ENCODE data around the gene FYN. TPM values are rescaled to one million over a fixed set of nuclear protein-coding genes. Genes with fewer than 3 reads are reported as not detected.

The FYN gene
- total and polyA plus RNA-seq, 9 of the 15 experiments (the other 6 are each of a cell fraction or from before 2014, with no cell fraction given) = 2.9 to 22.1 (median 11.4) TPM

GRCh38 chr6:111625099-111625416 lies 248.2 kb downstream of the FYN start:
- Histone ChIP-seq H3K27ac (ENCODE audit: extremely low read depth, low read depth, low read length) (no peak overlapping the region), H3K4me3 (no peak overlapping the region), H3K4me2 (ENCODE audit: insufficient read depth, low read length) (no peak overlapping the region), H3K4me1 (replicated peaks in 1 of 2; ENCODE audit: control insufficient read depth in 2 of 2, insufficient read depth in 2 of 2, low read length in 2 of 2) (no peaks in the 10 kb centered on the region), H3K79me2 (ENCODE audit: control insufficient read depth, insufficient read depth, low read length) (no peaks in the 10 kb centered on the region), H3K36me3 (ENCODE audit: control insufficient read depth, insufficient read depth, low read length) (no peaks in the 10 kb centered on the region), H4K20me1 (replicated peaks; ENCODE audit: control insufficient read depth, insufficient read depth, low read length) (no peaks in the 10 kb centered on the region), H3K9ac (ENCODE audit: insufficient read depth in 1 of 2, low read depth in 2 of 2, low read length in 2 of 2) (no peak overlapping the region), H3K9me1 (ENCODE audit: control insufficient read depth, insufficient read depth, low read length) (no peaks in the 10 kb centered on the region), H3K9me3 (replicated peaks; ENCODE audit: control insufficient read depth, insufficient read depth, low read depth, low read length) (no peaks in the 10 kb centered on the region), H2AFZ (ENCODE audit: low read depth, low read length) (no peak overlapping the region), H3K27me3 (ENCODE audit: control insufficient read depth in 2 of 2, insufficient read depth in 2 of 2, low read length in 2 of 2) (peaks cover 38 to 55% of the 10 kb centered on the region in 2 experiments)
- no peak for FAIRE-seq
- ChIA-PET CTCF (ENCODE audit: low intra/inter-chr PET ratio) (no interaction called here), POLR2A (interaction anchor here (1.0 to 1.5 kb wide), 2 partner anchors 19 to 23 kb away, joined by 4 read pairs; no protein-coding TSS in a partner anchor)
- no TSS peak for BruUV-seq (replicated peaks)
- in situ Hi-C loops (cut with MboI) (loop anchor here (25.0 kb wide), 1 partner anchor 363 kb away; a partner anchor contains a TSS), intact Hi-C loops (cut with micrococcal nuclease) (no loop called here)
- no peak for DNase-seq (ENCODE audit: extremely low read depth in 1 of 4, low spot score in 3 of 4)
- TF ChIP-seq ZSCAN32 (CRISPR knock-in tag; IDR thresholded peaks at IDR 0.05) = no peak
- TF ChIP-seq MECOM (CRISPR knock-in tag; IDR thresholded peaks at IDR 0.05) = no peak
- no peak for TF ChIP-seq NFIX (CRISPR knock-in tag; IDR thresholded peaks at IDR 0.05; ENCODE audit: low read depth)
- TF ChIP-seq TGIF2 (CRISPR knock-in tag; IDR thresholded peaks at IDR 0.05) = no peak
- no peak for TF ChIP-seq CREBBP (IDR thresholded peaks at IDR 0.05; ENCODE audit: low read depth, low read length)
- TF ChIP-seq FOXJ3 (CRISPR knock-in tag; IDR thresholded peaks at IDR 0.05) = no peak
- TF ChIP-seq SNAPC5 (CRISPR knock-in tag; IDR thresholded peaks at IDR 0.05) = no peak
- TF ChIP-seq E2F5 (CRISPR knock-in tag; IDR thresholded peaks at IDR 0.05) = no peak
- no peak for TF ChIP-seq TCFL5 (CRISPR knock-in tag; conservative IDR thresholded peaks at IDR 0.05)
- TF ChIP-seq HDAC3 (IDR thresholded peaks at IDR 0.05; ENCODE audit: borderline replicate concordance, partially characterized antibody) = no peak
- TF ChIP-seq MAFK (IDR thresholded peaks at IDR 0.05; ENCODE audit: low read length) = no peak
- no peak for TF ChIP-seq ZNF212 (CRISPR knock-in tag; IDR thresholded peaks at IDR 0.05)
- ATAC-seq = no peak
- 6% methylated on average over 3 of the region's 3 CpGs for WGBS (ENCODE audit: insufficient coverage, low coverage, missing lambda C conversion rate)

All from K562 (cell line).